Measurements from ENCODE around the gene ANXA2R. TPM values are rescaled to one million over a fixed set of nuclear protein-coding genes. Genes with fewer than 3 reads are reported as not detected.
A peak's percentile ranks its signal among the peaks of the same experiment; 100 is the strongest.

The ANXA2R gene
- total and polyA plus RNA-seq, 2 donors (not counting 1 experiment from before 2014, with no cell fraction given): 0.61 to 1.8 TPM

DNA sequence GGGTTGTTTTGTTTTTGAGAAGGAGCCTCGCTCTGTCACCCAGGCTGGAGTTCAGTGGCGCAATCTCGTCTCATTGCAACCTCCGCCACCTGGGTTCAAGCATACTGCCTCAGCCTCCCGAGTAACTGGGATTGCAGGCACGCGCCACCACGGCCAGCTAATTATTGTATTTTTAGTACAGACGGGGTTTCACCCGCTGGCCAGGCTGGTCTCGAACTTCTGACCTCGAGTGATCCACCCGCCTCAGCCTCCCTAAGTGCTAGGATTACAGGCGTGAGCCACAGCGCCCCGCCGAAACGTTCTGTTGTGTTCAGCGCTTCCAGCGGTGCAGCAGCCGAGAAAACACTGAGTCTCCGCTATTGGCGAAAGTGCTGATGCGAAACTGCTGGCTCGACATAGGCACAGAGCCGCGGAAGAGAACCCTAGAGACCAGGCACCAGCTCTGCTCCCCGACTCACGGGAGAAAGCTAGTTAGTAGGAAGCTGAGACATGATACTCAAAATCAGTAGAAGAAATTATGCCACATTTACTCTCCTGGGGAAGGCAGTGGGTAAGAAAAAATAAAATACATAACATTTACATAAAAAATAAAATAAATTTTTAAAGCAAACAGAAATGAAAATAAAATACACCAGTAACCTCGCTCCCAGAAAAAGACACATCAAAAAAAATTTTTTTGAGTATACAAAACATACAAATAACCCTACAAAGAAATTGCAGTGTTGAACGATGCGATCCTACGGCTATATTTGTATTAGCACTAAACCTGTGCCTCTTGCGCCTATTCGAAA lies 31.6 kb downstream of the ANXA2R start:
- DNase-seq (ENCODE audit: low read depth in 2 of 2): peak; percentile 93 to 96
- Histone ChIP-seq H4K20me1 (ENCODE audit: control insufficient read depth, extremely low read depth, insufficient read depth, low read length) (no peaks in the 10 kb centered on the region), H3K9ac (ENCODE audit: insufficient read depth, low read length) (peak overlapping the region; percentile 42), H3K4me3 (replicated peaks in 1 of 4; ENCODE audit: control extremely low read depth in 1 of 4, insufficient read depth in 1 of 4, low read depth in 3 of 4, low read length in 4 of 4) (peak overlapping the region; percentile 25 to 71 (median 44)), H3K36me3 (ENCODE audit: control insufficient read depth, insufficient read depth, low read length) (no peaks in the 10 kb centered on the region), H3K27ac (ENCODE audit: insufficient read depth, low read length) (peak overlapping the region; percentile 82), H3K4me2 (ENCODE audit: extremely low read depth, insufficient read depth, low read length) (peak overlapping the region; percentile 83), H2AFZ (ENCODE audit: low read length) (peak overlapping the region; percentile 68), H3K9me3 (ENCODE audit: control insufficient read depth, insufficient read depth, low read depth, low read length) (no peaks in the 10 kb centered on the region), H3K27me3 (ENCODE audit: control insufficient read depth, insufficient read depth, low read length) (no peaks in the 10 kb centered on the region), H3K4me1 (ENCODE audit: control insufficient read depth, extremely low read depth, insufficient read depth, low read length) (peaks cover 6% of the 10 kb centered on the region), H3K79me2 (ENCODE audit: control insufficient read depth, insufficient read depth, low read length) (no peaks in the 10 kb centered on the region)
- no peak for TF ChIP-seq EZH2 (IDR thresholded peaks at IDR 0.05; ENCODE audit: low read length, missing control alignments)
- TF ChIP-seq, protein P1, sequence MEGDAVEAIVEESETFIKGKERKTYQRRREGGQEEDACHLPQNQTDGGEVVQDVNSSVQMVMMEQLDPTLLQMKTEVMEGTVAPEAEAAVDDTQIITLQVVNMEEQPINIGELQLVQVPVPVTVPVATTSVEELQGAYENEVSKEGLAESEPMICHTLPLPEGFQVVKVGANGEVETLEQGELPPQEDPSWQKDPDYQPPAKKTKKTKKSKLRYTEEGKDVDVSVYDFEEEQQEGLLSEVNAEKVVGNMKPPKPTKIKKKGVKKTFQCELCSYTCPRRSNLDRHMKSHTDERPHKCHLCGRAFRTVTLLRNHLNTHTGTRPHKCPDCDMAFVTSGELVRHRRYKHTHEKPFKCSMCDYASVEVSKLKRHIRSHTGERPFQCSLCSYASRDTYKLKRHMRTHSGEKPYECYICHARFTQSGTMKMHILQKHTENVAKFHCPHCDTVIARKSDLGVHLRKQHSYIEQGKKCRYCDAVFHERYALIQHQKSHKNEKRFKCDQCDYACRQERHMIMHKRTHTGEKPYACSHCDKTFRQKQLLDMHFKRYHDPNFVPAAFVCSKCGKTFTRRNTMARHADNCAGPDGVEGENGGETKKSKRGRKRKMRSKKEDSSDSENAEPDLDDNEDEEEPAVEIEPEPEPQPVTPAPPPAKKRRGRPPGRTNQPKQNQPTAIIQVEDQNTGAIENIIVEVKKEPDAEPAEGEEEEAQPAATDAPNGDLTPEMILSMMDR (conservative IDR thresholded peaks at IDR 0.05 in 1 of 2, IDR thresholded peaks at IDR 0.05 in 1 of 2; ENCODE audit: low read depth in 1 of 2, low read length in 2 of 2): no peak

DNA sequence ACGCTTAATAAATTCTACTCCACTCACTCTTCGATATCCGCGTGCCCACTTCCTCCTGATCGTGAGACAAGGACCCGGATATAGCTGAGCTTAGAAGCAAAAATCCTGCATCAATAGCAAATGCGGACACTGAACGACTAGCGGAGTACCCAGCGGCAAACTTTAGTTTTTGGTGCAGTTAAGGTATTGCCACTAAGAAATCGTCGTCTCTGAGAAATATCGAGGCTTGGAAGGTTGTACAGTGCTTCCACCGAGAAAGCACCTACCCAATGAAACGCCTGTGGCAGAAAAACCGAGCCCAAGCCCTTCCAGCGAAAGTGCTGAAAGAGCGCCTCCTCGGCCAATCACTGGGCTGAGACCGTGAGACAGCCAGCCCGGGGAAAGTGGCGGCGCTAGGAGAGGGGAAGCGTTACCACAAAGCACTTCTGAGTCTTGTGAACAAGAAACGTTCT lies 32.2 kb downstream of the ANXA2R start:
- peak overlapping the region; percentile 91 for H2AFZ ChIP-seq (ENCODE audit: low read length)
- peak overlapping the region; percentile 81 for H3K4me2 ChIP-seq (ENCODE audit: extremely low read depth, insufficient read depth, low read length)
- peaks cover 6% of the 10 kb centered on the region for H3K4me1 ChIP-seq (ENCODE audit: control insufficient read depth, extremely low read depth, insufficient read depth, low read length)
- no peaks in the 10 kb centered on the region for H3K36me3 ChIP-seq (ENCODE audit: control insufficient read depth, insufficient read depth, low read length)
- H4K20me1 ChIP-seq (ENCODE audit: control insufficient read depth, extremely low read depth, insufficient read depth, low read length): no peaks in the 10 kb centered on the region
- no peaks in the 10 kb centered on the region for H3K79me2 ChIP-seq (ENCODE audit: control insufficient read depth, insufficient read depth, low read length)
- H3K4me3 ChIP-seq (replicated peaks in 1 of 4; ENCODE audit: control extremely low read depth in 1 of 4, insufficient read depth in 1 of 4, low read depth in 3 of 4, low read length in 4 of 4): peak overlapping the region; percentile 18 to 71 (median 53)
- H3K27ac ChIP-seq (ENCODE audit: insufficient read depth, low read length): peak overlapping the region; percentile 82
- no peaks in the 10 kb centered on the region for H3K27me3 ChIP-seq (ENCODE audit: control insufficient read depth, insufficient read depth, low read length)
- TF ChIP-seq EZH2 (IDR thresholded peaks at IDR 0.05; ENCODE audit: low read length, missing control alignments): no peak
- TF ChIP-seq, protein P1 (conservative IDR thresholded peaks at IDR 0.05 in 1 of 2, IDR thresholded peaks at IDR 0.05 in 1 of 2; ENCODE audit: low read depth in 1 of 2, low read length in 2 of 2): peak in 1 of 2 donors; percentile 4
- peak overlapping the region; percentile 42 for H3K9ac ChIP-seq (ENCODE audit: insufficient read depth, low read length)
- DNase-seq (ENCODE audit: low read depth in 2 of 2): peak; percentile 84 to 85
- H3K9me3 ChIP-seq (ENCODE audit: control insufficient read depth, insufficient read depth, low read depth, low read length): no peaks in the 10 kb centered on the region

DNA sequence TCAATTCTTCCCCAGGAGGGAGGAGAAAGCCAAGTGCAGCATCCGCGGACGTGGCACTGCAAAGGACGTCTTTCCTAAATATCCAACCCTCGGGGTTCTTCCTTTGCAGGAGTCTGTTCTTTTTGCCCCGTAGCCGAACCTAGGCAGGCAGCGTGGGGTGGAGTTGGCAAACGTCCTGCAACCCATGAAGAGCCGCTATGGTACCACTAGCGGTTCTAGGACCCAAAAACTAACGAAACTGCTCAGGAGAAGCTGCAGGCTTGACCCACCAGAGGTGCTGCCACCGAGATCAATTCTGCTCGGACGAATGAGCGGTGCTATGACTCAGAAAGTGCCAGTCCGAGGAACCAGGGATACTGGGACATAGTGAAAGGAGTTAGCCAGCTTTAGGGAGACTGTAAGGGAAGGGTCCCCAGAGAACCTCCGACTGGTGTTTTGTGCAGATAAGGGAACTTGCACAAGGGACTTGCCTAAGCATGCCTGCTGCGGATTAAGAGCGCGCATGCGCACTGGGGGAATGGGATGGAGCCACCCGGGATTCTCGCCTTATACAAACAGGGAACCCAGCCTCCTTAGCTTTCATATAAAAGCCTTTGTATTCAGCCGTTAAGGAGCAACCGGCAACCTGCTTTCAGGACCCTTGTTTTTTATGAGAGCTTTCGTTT lies 32.7 kb downstream of the ANXA2R start:
- Histone ChIP-seq H3K79me2 (ENCODE audit: control insufficient read depth, insufficient read depth, low read length) (no peaks in the 10 kb centered on the region), H3K9me3 (ENCODE audit: control insufficient read depth, insufficient read depth, low read depth, low read length) (no peaks in the 10 kb centered on the region), H3K9ac (ENCODE audit: insufficient read depth, low read length) (peak overlapping the region; percentile 41), H4K20me1 (ENCODE audit: control insufficient read depth, extremely low read depth, insufficient read depth, low read length) (no peaks in the 10 kb centered on the region), H2AFZ (ENCODE audit: low read length) (peak overlapping the region; percentile 91), H3K36me3 (ENCODE audit: control insufficient read depth, insufficient read depth, low read length) (no peaks in the 10 kb centered on the region), H3K27me3 (ENCODE audit: control insufficient read depth, insufficient read depth, low read length) (no peaks in the 10 kb centered on the region), H3K4me3 (replicated peaks in 1 of 4; ENCODE audit: control extremely low read depth in 1 of 4, insufficient read depth in 1 of 4, low read depth in 3 of 4, low read length in 4 of 4) (peak overlapping the region; percentile 18 to 71 (median 53)), H3K27ac (ENCODE audit: insufficient read depth, low read length) (peak overlapping the region; percentile 82), H3K4me2 (ENCODE audit: extremely low read depth, insufficient read depth, low read length) (peak overlapping the region; percentile 81), H3K4me1 (ENCODE audit: control insufficient read depth, extremely low read depth, insufficient read depth, low read length) (peaks cover 6% of the 10 kb centered on the region)
- no peak for TF ChIP-seq EZH2 (IDR thresholded peaks at IDR 0.05; ENCODE audit: low read length, missing control alignments)
- TF ChIP-seq, protein P1 (conservative IDR thresholded peaks at IDR 0.05 in 1 of 2, IDR thresholded peaks at IDR 0.05 in 1 of 2; ENCODE audit: low read depth in 1 of 2, low read length in 2 of 2): no peak
- peak; percentile 88 to 97 for DNase-seq (ENCODE audit: low read depth in 2 of 2)
